Neural cell (in vitro differentiated cells): ENCODE data around the gene SYCE1L. TPM values are rescaled to one million over a fixed set of nuclear protein-coding genes. Genes with fewer than 3 reads are reported as not detected.

Experiments used
- H2AFZ ChIP-seq: fragments of 200-600, 300-800 bp; sonication (generic), shearing (Covaris generic); 2 replicates; pipeline ENCODE4 v1.6.0; 2014; ENCODE audit warnings: low read depth, mild to moderate bottlenecking, antibody characterized with exemption, low read length, moderate library complexity
- H3F3A ChIP-seq: fragments of 200-600 bp; shearing (Covaris generic); 2 replicates; pipeline ENCODE4 v1.6.1; 2016; ENCODE audit warnings: mild to moderate bottlenecking, moderate library complexity, mixed read lengths, antibody characterized with exemption, low read length; ENCODE audit not compliant: insufficient read depth, poor library complexity, severe bottlenecking
- H3K27ac ChIP-seq: fragments of 200-600, 300-800 bp; sonication (generic), shearing (Covaris generic); 2 replicates; pipeline ENCODE4 v1.5.1; 2014; ENCODE audit warnings: mild to moderate bottlenecking, low read length, moderate library complexity
- H3K27me3 ChIP-seq: fragments of 300-800, 200-600 bp; sonication (generic), shearing (Covaris generic); 2 replicates; pipeline ENCODE4 v1.6.0; 2014; ENCODE audit warnings: mild to moderate bottlenecking, low read depth, low read length, moderate library complexity; ENCODE audit not compliant: insufficient read depth
- H3K36me3 ChIP-seq: fragments of 300-800, 200-600 bp; sonication (generic), shearing (Covaris generic); 2 replicates; pipeline ENCODE4 v1.5.1; 2014; ENCODE audit warnings: mild to moderate bottlenecking, antibody characterized with exemption, low read length, moderate library complexity; ENCODE audit not compliant: insufficient read depth
- H3K4me2 ChIP-seq: fragments of 300-800, 200-600 bp; sonication (generic), shearing (Covaris generic); 2 replicates; pipeline ENCODE4 v1.6.0; 2014; ENCODE audit warnings: mild to moderate bottlenecking, low read length
- H3K4me3 ChIP-seq: fragments of 300-800, 200-600 bp; sonication (generic), shearing (Covaris generic); 2 replicates; pipeline ENCODE4 v1.5.1; 2014; ENCODE audit warnings: mild to moderate bottlenecking, low read length, moderate library complexity
- H3K79me2 ChIP-seq: fragments of 200-600 bp; shearing (Covaris generic); replicated peaks from 2 replicates; pipeline ENCODE4 v1.6.0; 2014; ENCODE audit warnings: mild to moderate bottlenecking, low read length, moderate library complexity; ENCODE audit not compliant: insufficient read depth
- H3K9ac ChIP-seq: fragments of 300-800, 200-600 bp; sonication (generic), shearing (Covaris generic); 2 replicates; pipeline ENCODE4 v1.6.1; 2016; ENCODE audit warnings: mild to moderate bottlenecking, low read length, mixed read lengths
- H3K9me2 ChIP-seq: fragments of 200-600 bp; shearing (Covaris generic); 2 replicates; pipeline ENCODE4 v1.6.1; 2016; ENCODE audit warnings: mild to moderate bottlenecking, low read length, mixed read lengths; ENCODE audit not compliant: insufficient read depth
- H3K9me3 ChIP-seq: fragments of 200-600, 300-800 bp; sonication (generic), shearing (Covaris generic); 2 replicates; pipeline ENCODE4 v1.6.1; 2016; ENCODE audit warnings: mild to moderate bottlenecking, mixed run types, low read length, moderate library complexity, mixed read lengths
- H4K20me1 ChIP-seq: fragments of 200-600 bp; shearing (Covaris generic); 2 replicates; pipeline ENCODE4 v1.6.1; 2016; ENCODE audit warnings: mild to moderate bottlenecking, mixed run types; ENCODE audit not compliant: insufficient read depth
- EP300 ChIP-seq: fragments of 450-650 bp; conservative IDR thresholded peaks from 2 replicates; pipeline ENCODE4 v1.6.1; 2014; ENCODE audit warnings: antibody characterized with exemption, mild to moderate bottlenecking, moderate library complexity; ENCODE audit not compliant: poor library complexity, severe bottlenecking
- EZH2 ChIP-seq: fragments of 200-600, 300-800 bp; shearing (Covaris generic), sonication (generic); IDR thresholded peaks from 2 replicates; pipeline ENCODE4 v1.6.1; 2014; ENCODE audit warnings: antibody characterized with exemption, low read length, borderline replicate concordance, mild to moderate bottlenecking; ENCODE audit not compliant: insufficient read depth, poor library complexity, severe bottlenecking
- MXI1 ChIP-seq: fragments of 450-650 bp; conservative IDR thresholded peaks from 2 replicates; pipeline ENCODE4 v1.6.1; 2014; ENCODE audit warnings: antibody characterized with exemption, mild to moderate bottlenecking; ENCODE audit not compliant: poor library complexity, severe bottlenecking
- POLR2AphosphoS5 ChIP-seq: IDR thresholded peaks from 2 replicates; pipeline ENCODE4 v1.6.1; 2012
- RAD21 ChIP-seq: fragments of 450-650 bp; conservative IDR thresholded peaks from 2 replicates; pipeline ENCODE4 v1.6.1; 2014; ENCODE audit warnings: antibody characterized with exemption, mild to moderate bottlenecking, moderate library complexity
- SMC3 ChIP-seq: fragments of 450-650 bp; conservative IDR thresholded peaks from 2 replicates; pipeline ENCODE4 v1.6.1; 2014; ENCODE audit warnings: antibody characterized with exemption, mild to moderate bottlenecking, moderate library complexity; ENCODE audit not compliant: poor library complexity
- TAF1 ChIP-seq: IDR thresholded peaks from 2 replicates; pipeline ENCODE4 v1.6.1; 2012; ENCODE audit warnings: low read depth
- polyA plus RNA-seq: library from polyadenylated mRNA; depleted of rRNA; stranded (reverse); fragments of >200 nt; gene quantifications from 2 replicates; pipeline ENCODE4 v1.2.3, GENCODE V29; 2014
- TF ChIP-seq, protein P1 (sequence below): IDR thresholded peaks from 2 replicates; pipeline ENCODE4 v1.6.1; 2012; ENCODE audit warnings: borderline replicate concordance
- TF ChIP-seq, protein P2 (sequence below): fragments of 450-650 bp; IDR thresholded peaks from 2 replicates; pipeline ENCODE4 v1.5.1; 2014; ENCODE audit warnings: antibody characterized with exemption, mild to moderate bottlenecking, moderate library complexity; ENCODE audit not compliant: poor library complexity, severe bottlenecking

The SYCE1L gene
- polyA plus RNA-seq, 1 donor from 2014 or later: 1.7 TPM

DNA sequence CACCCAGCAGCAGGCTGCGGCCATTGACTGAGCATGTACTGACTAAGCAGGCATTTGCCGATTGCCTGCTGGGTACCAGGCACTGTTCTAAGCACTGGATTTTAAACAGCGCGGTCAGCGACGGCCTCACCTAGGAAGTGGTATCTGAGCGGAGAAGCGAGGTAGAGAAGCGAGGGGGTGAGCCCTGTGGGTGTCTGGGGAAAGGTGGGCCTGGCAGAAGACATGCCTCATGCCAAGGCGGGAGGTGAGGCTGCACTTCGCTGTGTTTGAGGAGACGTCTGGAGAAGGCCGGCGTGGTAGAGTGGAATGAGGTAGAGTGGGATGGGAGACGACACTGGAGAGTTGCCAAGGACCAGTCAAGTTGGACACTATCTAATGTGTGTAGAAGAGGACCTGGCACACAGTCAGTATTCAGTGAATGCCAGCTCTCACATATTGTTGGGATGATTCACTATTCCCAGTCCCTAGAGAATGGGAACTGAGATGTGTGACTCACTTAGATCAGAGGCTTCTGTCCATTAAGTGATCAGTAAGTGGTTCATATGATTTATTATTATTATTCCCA is 14.4 kb downstream of the SYCE1L start:
- Histone ChIP-seq H3K4me2 (no peak overlapping the region), H3K9me3 (no peaks in the 10 kb centered on the region), H3K27ac (no peak overlapping the region), H3F3A (no peaks in the 10 kb centered on the region), H3K9ac (no peak overlapping the region), H3K9me2 (no peaks in the 10 kb centered on the region), H3K27me3 (peaks cover 5% of the 10 kb centered on the region), H3K36me3 (no peaks in the 10 kb centered on the region), H4K20me1 (no peaks in the 10 kb centered on the region), H3K4me3 (peak overlapping the region; percentile 79), H2AFZ (no peak overlapping the region), H3K79me2 (no peaks in the 10 kb centered on the region)
- TF ChIP-seq, protein P1, sequence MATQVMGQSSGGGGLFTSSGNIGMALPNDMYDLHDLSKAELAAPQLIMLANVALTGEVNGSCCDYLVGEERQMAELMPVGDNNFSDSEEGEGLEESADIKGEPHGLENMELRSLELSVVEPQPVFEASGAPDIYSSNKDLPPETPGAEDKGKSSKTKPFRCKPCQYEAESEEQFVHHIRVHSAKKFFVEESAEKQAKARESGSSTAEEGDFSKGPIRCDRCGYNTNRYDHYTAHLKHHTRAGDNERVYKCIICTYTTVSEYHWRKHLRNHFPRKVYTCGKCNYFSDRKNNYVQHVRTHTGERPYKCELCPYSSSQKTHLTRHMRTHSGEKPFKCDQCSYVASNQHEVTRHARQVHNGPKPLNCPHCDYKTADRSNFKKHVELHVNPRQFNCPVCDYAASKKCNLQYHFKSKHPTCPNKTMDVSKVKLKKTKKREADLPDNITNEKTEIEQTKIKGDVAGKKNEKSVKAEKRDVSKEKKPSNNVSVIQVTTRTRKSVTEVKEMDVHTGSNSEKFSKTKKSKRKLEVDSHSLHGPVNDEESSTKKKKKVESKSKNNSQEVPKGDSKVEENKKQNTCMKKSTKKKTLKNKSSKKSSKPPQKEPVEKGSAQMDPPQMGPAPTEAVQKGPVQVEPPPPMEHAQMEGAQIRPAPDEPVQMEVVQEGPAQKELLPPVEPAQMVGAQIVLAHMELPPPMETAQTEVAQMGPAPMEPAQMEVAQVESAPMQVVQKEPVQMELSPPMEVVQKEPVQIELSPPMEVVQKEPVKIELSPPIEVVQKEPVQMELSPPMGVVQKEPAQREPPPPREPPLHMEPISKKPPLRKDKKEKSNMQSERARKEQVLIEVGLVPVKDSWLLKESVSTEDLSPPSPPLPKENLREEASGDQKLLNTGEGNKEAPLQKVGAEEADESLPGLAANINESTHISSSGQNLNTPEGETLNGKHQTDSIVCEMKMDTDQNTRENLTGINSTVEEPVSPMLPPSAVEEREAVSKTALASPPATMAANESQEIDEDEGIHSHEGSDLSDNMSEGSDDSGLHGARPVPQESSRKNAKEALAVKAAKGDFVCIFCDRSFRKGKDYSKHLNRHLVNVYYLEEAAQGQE: no peak
- no peak for TF ChIP-seq EP300
- no peak for TF ChIP-seq TAF1
- TF ChIP-seq, protein P2, sequence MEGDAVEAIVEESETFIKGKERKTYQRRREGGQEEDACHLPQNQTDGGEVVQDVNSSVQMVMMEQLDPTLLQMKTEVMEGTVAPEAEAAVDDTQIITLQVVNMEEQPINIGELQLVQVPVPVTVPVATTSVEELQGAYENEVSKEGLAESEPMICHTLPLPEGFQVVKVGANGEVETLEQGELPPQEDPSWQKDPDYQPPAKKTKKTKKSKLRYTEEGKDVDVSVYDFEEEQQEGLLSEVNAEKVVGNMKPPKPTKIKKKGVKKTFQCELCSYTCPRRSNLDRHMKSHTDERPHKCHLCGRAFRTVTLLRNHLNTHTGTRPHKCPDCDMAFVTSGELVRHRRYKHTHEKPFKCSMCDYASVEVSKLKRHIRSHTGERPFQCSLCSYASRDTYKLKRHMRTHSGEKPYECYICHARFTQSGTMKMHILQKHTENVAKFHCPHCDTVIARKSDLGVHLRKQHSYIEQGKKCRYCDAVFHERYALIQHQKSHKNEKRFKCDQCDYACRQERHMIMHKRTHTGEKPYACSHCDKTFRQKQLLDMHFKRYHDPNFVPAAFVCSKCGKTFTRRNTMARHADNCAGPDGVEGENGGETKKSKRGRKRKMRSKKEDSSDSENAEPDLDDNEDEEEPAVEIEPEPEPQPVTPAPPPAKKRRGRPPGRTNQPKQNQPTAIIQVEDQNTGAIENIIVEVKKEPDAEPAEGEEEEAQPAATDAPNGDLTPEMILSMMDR: no peak
- TF ChIP-seq POLR2AphosphoS5: no peak
- no peak for TF ChIP-seq SMC3
- no peak for TF ChIP-seq MXI1
- no peak for TF ChIP-seq EZH2
- no peak for TF ChIP-seq RAD21

DNA sequence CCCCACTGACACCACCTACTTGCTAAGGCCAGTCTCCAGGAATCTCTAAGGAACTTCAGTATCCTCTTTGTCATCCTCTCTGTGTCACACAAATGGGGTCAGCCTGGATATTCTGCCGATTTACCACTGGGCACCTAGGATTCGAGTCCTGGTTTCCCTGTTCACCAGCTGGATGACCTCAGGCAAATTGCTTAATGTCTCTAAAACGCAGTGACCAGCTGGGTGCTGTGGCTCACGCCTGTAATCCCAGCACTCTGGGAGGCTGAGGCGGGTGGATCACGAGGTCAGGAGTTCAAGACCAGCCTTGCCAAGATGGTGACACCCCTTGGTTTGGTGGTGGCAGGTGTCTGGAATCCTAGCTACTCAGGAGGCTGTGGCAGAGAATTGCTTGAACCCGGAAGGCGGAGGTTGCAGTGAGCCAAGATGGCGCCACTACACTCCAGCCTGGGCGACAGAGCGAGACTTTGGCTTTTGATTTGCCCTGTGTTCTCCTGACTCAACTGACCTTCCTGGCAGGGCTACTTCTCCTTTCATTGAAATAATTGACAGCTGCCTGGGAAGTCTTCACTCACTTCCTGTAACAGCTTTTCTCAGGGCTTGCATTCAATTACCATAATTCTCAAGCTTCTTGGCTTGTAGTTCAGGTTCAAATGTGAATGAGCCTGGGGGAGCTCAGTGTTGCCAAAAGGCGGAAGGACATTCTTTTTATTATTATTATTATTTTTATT is 15.4 kb downstream of the SYCE1L start:
- Histone ChIP-seq H3K9me3 (no peaks in the 10 kb centered on the region), H3K27me3 (peaks cover 5% of the 10 kb centered on the region), H3K4me3 (no peak overlapping the region), H3K9ac (no peak overlapping the region), H3K36me3 (no peaks in the 10 kb centered on the region), H3K9me2 (no peaks in the 10 kb centered on the region), H4K20me1 (no peaks in the 10 kb centered on the region), H3K27ac (no peak overlapping the region), H3F3A (no peaks in the 10 kb centered on the region), H3K4me2 (no peak overlapping the region), H2AFZ (no peak overlapping the region), H3K79me2 (no peaks in the 10 kb centered on the region)
- TF ChIP-seq EZH2 (no peak), POLR2AphosphoS5 (no peak), MXI1 (no peak), SMC3 (no peak), RAD21 (no peak)
- TF ChIP-seq, protein P1: no peak
